Activated CD8-positive, alpha-beta memory T cell treated with anti-CD3 and anti-CD28 coated beads, Interleukin-2, amount 10 ng/mL, durations not matched to agents 7 days and 5 days (primary cell): ENCODE measurements around the gene PKNOX2. TPM values are rescaled to one million over a fixed set of nuclear protein-coding genes. Genes with fewer than 3 reads are reported as not detected.

Experiments used
- ATAC-seq: fragments of 150-1000 bp; cut with Tn5 transposase; one replicate; pipeline ENCODE4 v1.10.0; 2021; ENCODE audit warnings: moderate library complexity
- CTCF ChIA-PET: fragments of 350-600 bp; sonication (Branson Sonifier 250); formaldehyde crosslinking; loops from one replicate; lab custom pipeline; 2021; ENCODE audit warnings: antibody characterized with exemption; lab: Charles Lee
- DNase-seq: peaks from one replicate; pipeline ENCODE4 v3.0.0-alpha.2; 2020
- H3K27ac Mint-ChIP-seq: one replicate; pipeline ENCODE4 v1.8.0; 2021; ENCODE audit warnings: mild to moderate bottlenecking, mixed read lengths
- H3K27me3 Mint-ChIP-seq: one replicate; pipeline ENCODE4 v1.8.0; 2021; ENCODE audit warnings: mixed read lengths
- H3K36me3 Mint-ChIP-seq: one replicate; pipeline ENCODE4 v1.8.0; 2021; ENCODE audit warnings: mild to moderate bottlenecking, mixed read lengths
- H3K4me1 Mint-ChIP-seq: one replicate; pipeline ENCODE4 v1.8.0; 2021; ENCODE audit warnings: mixed read lengths
- H3K4me3 Mint-ChIP-seq: one replicate; pipeline ENCODE4 v1.8.0; 2021; ENCODE audit warnings: mild to moderate bottlenecking, moderate library complexity, mixed read lengths
- H3K9me3 Mint-ChIP-seq: one replicate; pipeline ENCODE4 v1.8.0; 2022; ENCODE audit warnings: low read depth, mixed read lengths
- total RNA-seq, 2 experiments: library from RNA; stranded (reverse); gene quantifications; one replicate each; pipeline ENCODE4 v1.2.3, GENCODE V29; 2021

Gene PKNOX2
- total RNA-seq, 2 experiments from 2014 or later = not detected

- H3K9me3 Mint-ChIP-seq = no peaks in the 10 kb centered on the region
Observed at GRCh38 chr11:125140233-125140632, 24.3 kb upstream of the PKNOX2 start.

GRCh38 chr11:125141178-125141577 is 23.4 kb upstream of the PKNOX2 start:
- Mint-ChIP-seq H3K4me3 (no peak overlapping the region), H3K36me3 (no peaks in the 10 kb centered on the region), H3K27ac (no peak overlapping the region), H3K27me3 (peaks cover 28% of the 10 kb centered on the region), H3K9me3 (no peaks in the 10 kb centered on the region), H3K4me1 (no peaks in the 10 kb centered on the region)
- CTCF ChIA-PET = interaction anchor here (1.0 to 5.3 kb wide), 11 partner anchors 12 to 305 kb away, joined by 3 to 32 read pairs (median 4); partner anchors contain the start of gene TMEM218
- ATAC-seq = no peak
- DNase-seq = no peak

More at GRCh38 chr11:125140233-125140632, 24.3 kb upstream of the PKNOX2 start:
- Mint-ChIP-seq H3K36me3 (no peaks in the 10 kb centered on the region), H3K27ac (no peak overlapping the region), H3K4me3 (no peak overlapping the region), H3K27me3 (peaks cover 35% of the 10 kb centered on the region), H3K4me1 (no peaks in the 10 kb centered on the region)
- CTCF ChIA-PET = interaction anchor here (1.0 to 5.3 kb wide), 7 partner anchors 15 to 304 kb away, joined by 3 to 32 read pairs (median 4); partner anchors contain the start of gene TMEM218
- no peak for DNase-seq
- ATAC-seq = no peak

GRCh38 chr11:125141686-125142535 is 22.6 kb upstream of the PKNOX2 start:
- peaks cover 28% of the 10 kb centered on the region for H3K27me3 Mint-ChIP-seq
- ATAC-seq (peak; percentile 89), DNase-seq (peak; percentile 59)
- no peaks in the 10 kb centered on the region for H3K9me3 Mint-ChIP-seq
- CTCF ChIA-PET = interaction anchor here (0.7 to 5.3 kb wide), 31 partner anchors 9 to 305 kb away, joined by 3 to 32 read pairs (median 4); partner anchors contain the start of genes HEPACAM, SLC37A2 and TMEM218
- H3K4me1 Mint-ChIP-seq = no peaks in the 10 kb centered on the region
- H3K4me3 Mint-ChIP-seq = no peak overlapping the region
- no peaks in the 10 kb centered on the region for H3K36me3 Mint-ChIP-seq
- no peak overlapping the region for H3K27ac Mint-ChIP-seq

- Mint-ChIP-seq H3K4me1 (no peaks in the 10 kb centered on the region), H3K4me3 (no peak overlapping the region), H3K9me3 (no peaks in the 10 kb centered on the region), H3K27ac (no peak overlapping the region), H3K36me3 (no peaks in the 10 kb centered on the region), H3K27me3 (peaks cover 15% of the 10 kb centered on the region)
- CTCF ChIA-PET = no interaction called here
- ATAC-seq (no peak), DNase-seq (no peak)
Observed at GRCh38 chr11:125146232-125146631, 18.3 kb upstream of the PKNOX2 start.

GRCh38 chr11:125147280-125147679 is 17.3 kb upstream of the PKNOX2 start:
- no peak for DNase-seq
- H3K27ac Mint-ChIP-seq = no peak overlapping the region
- CTCF ChIA-PET = no interaction called here
- no peak for ATAC-seq
- H3K36me3 Mint-ChIP-seq = no peaks in the 10 kb centered on the region
- no peak overlapping the region for H3K4me3 Mint-ChIP-seq
- no peaks in the 10 kb centered on the region for H3K9me3 Mint-ChIP-seq
- no peaks in the 10 kb centered on the region for H3K4me1 Mint-ChIP-seq
- H3K27me3 Mint-ChIP-seq = peaks cover 13% of the 10 kb centered on the region

GRCh38 chr11:125148011-125148410 is 16.5 kb upstream of the PKNOX2 start:
- Mint-ChIP-seq H3K4me1 (no peaks in the 10 kb centered on the region), H3K27ac (no peak overlapping the region), H3K9me3 (no peaks in the 10 kb centered on the region), H3K4me3 (no peak overlapping the region), H3K27me3 (peaks cover 13% of the 10 kb centered on the region), H3K36me3 (no peaks in the 10 kb centered on the region)
- CTCF ChIA-PET = no interaction called here
- DNase-seq = no peak
- no peak for ATAC-seq

- no peak for ATAC-seq
- no peaks in the 10 kb centered on the region for H3K36me3 Mint-ChIP-seq
- H3K27ac Mint-ChIP-seq = no peak overlapping the region
- H3K4me3 Mint-ChIP-seq = no peak overlapping the region
- H3K9me3 Mint-ChIP-seq = no peaks in the 10 kb centered on the region
- peak; percentile 33 for DNase-seq
- H3K4me1 Mint-ChIP-seq = no peaks in the 10 kb centered on the region
- peaks cover 12% of the 10 kb centered on the region for H3K27me3 Mint-ChIP-seq
- CTCF ChIA-PET = interaction anchor here (1.2 kb wide), 1 partner anchor 215 kb away, joined by 4 read pairs; no protein-coding TSS in a partner anchor
Observed at GRCh38 chr11:125148743-125149142, 15.8 kb upstream of the PKNOX2 start.

GRCh38 chr11:125153837-125154236 is 10.7 kb upstream of the PKNOX2 start:
- Mint-ChIP-seq H3K9me3 (peaks cover 8% of the 10 kb centered on the region), H3K27ac (no peak overlapping the region), H3K27me3 (peaks cover 12% of the 10 kb centered on the region), H3K4me3 (no peak overlapping the region), H3K36me3 (no peaks in the 10 kb centered on the region), H3K4me1 (no peaks in the 10 kb centered on the region)
- no peak for DNase-seq
- no peak for ATAC-seq
- CTCF ChIA-PET = interaction anchor here (1.4 kb wide), 1 partner anchor 10 kb away, joined by 3 read pairs; no protein-coding TSS in a partner anchor

- no peaks in the 10 kb centered on the region for H3K36me3 Mint-ChIP-seq
- H3K27me3 Mint-ChIP-seq = peaks cover 9% of the 10 kb centered on the region
- peaks cover 8% of the 10 kb centered on the region for H3K9me3 Mint-ChIP-seq
- H3K27ac Mint-ChIP-seq = no peak overlapping the region
- CTCF ChIA-PET = interaction anchor here (1.2 to 1.4 kb wide), 2 partner anchors 9 to 12 kb away, joined by 3 to 4 read pairs; no protein-coding TSS in a partner anchor
- DNase-seq (no peak), ATAC-seq (no peak)
- H3K4me1 Mint-ChIP-seq = no peaks in the 10 kb centered on the region
- H3K4me3 Mint-ChIP-seq = no peak overlapping the region
Observed at GRCh38 chr11:125154378-125155099, 10.0 kb upstream of the PKNOX2 start.

- no peak overlapping the region for H3K27ac Mint-ChIP-seq
- H3K4me1 Mint-ChIP-seq = no peaks in the 10 kb centered on the region
- DNase-seq (no peak), ATAC-seq (no peak)
- H3K9me3 Mint-ChIP-seq = peaks cover 8% of the 10 kb centered on the region
- CTCF ChIA-PET = interaction anchor here (1.2 to 1.4 kb wide), 2 partner anchors 9 to 13 kb away, joined by 3 to 4 read pairs; no protein-coding TSS in a partner anchor
- peaks cover 11% of the 10 kb centered on the region for H3K27me3 Mint-ChIP-seq
- no peaks in the 10 kb centered on the region for H3K36me3 Mint-ChIP-seq
- H3K4me3 Mint-ChIP-seq = no peak overlapping the region
Observed at GRCh38 chr11:125155100-125155444, 9.5 kb upstream of the PKNOX2 start.

GRCh38 chr11:125155767-125156166 is 8.8 kb upstream of the PKNOX2 start:
- Mint-ChIP-seq H3K36me3 (no peaks in the 10 kb centered on the region), H3K4me3 (no peak overlapping the region), H3K27ac (no peak overlapping the region), H3K4me1 (no peaks in the 10 kb centered on the region), H3K9me3 (peaks cover 8% of the 10 kb centered on the region), H3K27me3 (peaks cover 18% of the 10 kb centered on the region)
- DNase-seq (no peak), ATAC-seq (no peak)
- CTCF ChIA-PET = no interaction called here

GRCh38 chr11:125156346-125157117 is 8.0 kb upstream of the PKNOX2 start:
- Mint-ChIP-seq H3K9me3 (peaks cover 8% of the 10 kb centered on the region), H3K4me3 (no peak overlapping the region), H3K36me3 (no peaks in the 10 kb centered on the region), H3K27me3 (peaks cover 18% of the 10 kb centered on the region), H3K4me1 (no peaks in the 10 kb centered on the region), H3K27ac (no peak overlapping the region)
- DNase-seq (no peak), ATAC-seq (no peak)
- CTCF ChIA-PET = no interaction called here
